Activated T-helper 2 cell treated with anti-CD3 and anti-CD28 coated beads, Interferon-gamma antibody, Interleukin-2, Interleukin-4, amounts not matched to agents 10 μg/mL and 5 μg/mL and 100 μg/mL, durations not matched to agents 14 hours and 24 hours and 36 hours (primary cell): ENCODE measurements around the gene MAPKAPK3. TPM values are rescaled to one million over a fixed set of nuclear protein-coding genes. Genes with fewer than 3 reads are reported as not detected.
A peak's percentile ranks its signal among the peaks of the same experiment; 100 is the strongest.

Experiments used
- DNase-seq: peaks from one replicate; pipeline ENCODE4 v3.0.0; 2021; ENCODE audit warnings: low spot score
- H3K27ac Mint-ChIP-seq: one replicate; pipeline ENCODE4 v1.8.0; 2021; ENCODE audit warnings: mixed read lengths
- H3K27me3 Mint-ChIP-seq: one replicate; pipeline ENCODE4 v1.8.0; 2021; ENCODE audit warnings: low read depth, mixed read lengths
- H3K36me3 Mint-ChIP-seq: one replicate; pipeline ENCODE4 v1.8.0; 2021; ENCODE audit warnings: low read depth, mixed read lengths
- H3K4me1 Mint-ChIP-seq: one replicate; pipeline ENCODE4 v1.8.0; 2021; ENCODE audit warnings: low read depth, mixed read lengths
- H3K4me3 Mint-ChIP-seq: one replicate; pipeline ENCODE4 v1.8.0; 2021; ENCODE audit warnings: low read depth, mild to moderate bottlenecking, moderate library complexity, mixed read lengths
- H3K9me3 Mint-ChIP-seq: one replicate; pipeline ENCODE4 v1.8.0; 2021; ENCODE audit warnings: mixed read lengths
- intact Hi-C: fragments of 100-400 bp; cut with micrococcal nuclease; formaldehyde crosslinking; loops from one replicate; pipeline ENCODE4 v1.15.1; 2023
- total RNA-seq: library from RNA; stranded (reverse); gene quantifications from 2 replicates; pipeline ENCODE4 v1.2.3, GENCODE V29; 2022

The MAPKAPK3 gene
- total RNA-seq, 1 donor from 2014 or later = 190 TPM

- DNase-seq = no peak
- H3K27ac Mint-ChIP-seq = peak overlapping the region; percentile 98
- H3K4me1 Mint-ChIP-seq = peaks cover 85% of the 10 kb centered on the region
- H3K27me3 Mint-ChIP-seq = no peaks in the 10 kb centered on the region
- peaks cover 42% of the 10 kb centered on the region for H3K36me3 Mint-ChIP-seq
- H3K4me3 Mint-ChIP-seq = peak overlapping the region; percentile 66
- intact Hi-C loops = no loop called here
- H3K9me3 Mint-ChIP-seq = no peaks in the 10 kb centered on the region
Measured at GRCh38 chr3:50591196-50591741, 25.7 kb upstream of the MAPKAPK3 start.

DNA sequence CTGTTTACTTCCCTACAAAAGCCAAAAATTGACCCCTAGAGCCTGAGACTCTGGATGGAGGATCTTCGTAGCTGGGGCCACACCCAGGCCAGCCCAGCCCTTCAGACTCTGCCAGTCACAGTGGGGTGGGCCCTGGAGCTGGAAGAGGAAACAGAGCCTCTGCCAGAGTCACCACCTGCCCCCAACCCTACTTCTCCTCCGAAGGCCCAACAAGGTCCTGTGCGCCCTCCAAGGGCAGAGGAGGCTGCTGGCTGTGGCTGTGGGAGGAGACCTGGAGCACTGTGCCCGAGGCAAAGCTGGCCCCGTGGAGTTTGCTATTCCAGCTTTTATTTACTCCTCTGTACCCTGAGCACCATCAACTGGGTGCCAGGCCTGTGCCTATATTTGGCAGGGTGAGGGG, 24.4 kb upstream of the MAPKAPK3 start:
- peaks cover 74% of the 10 kb centered on the region for H3K4me1 Mint-ChIP-seq
- H3K36me3 Mint-ChIP-seq = peaks cover 37% of the 10 kb centered on the region
- intact Hi-C loops = no loop called here
- no peaks in the 10 kb centered on the region for H3K9me3 Mint-ChIP-seq
- no peaks in the 10 kb centered on the region for H3K27me3 Mint-ChIP-seq
- H3K27ac Mint-ChIP-seq = peak overlapping the region; percentile 98
- no peak for DNase-seq
- H3K4me3 Mint-ChIP-seq = peak overlapping the region; percentile 55

- peaks cover 40% of the 10 kb centered on the region for H3K36me3 Mint-ChIP-seq
- no peak for DNase-seq
- intact Hi-C loops = no loop called here
- no peak overlapping the region for H3K4me3 Mint-ChIP-seq
- H3K27me3 Mint-ChIP-seq = no peaks in the 10 kb centered on the region
- no peaks in the 10 kb centered on the region for H3K9me3 Mint-ChIP-seq
- peaks cover 72% of the 10 kb centered on the region for H3K4me1 Mint-ChIP-seq
- peak overlapping the region; percentile 98 for H3K27ac Mint-ChIP-seq
Measured at GRCh38 chr3:50594253-50594785, 22.6 kb upstream of the MAPKAPK3 start.

DNA sequence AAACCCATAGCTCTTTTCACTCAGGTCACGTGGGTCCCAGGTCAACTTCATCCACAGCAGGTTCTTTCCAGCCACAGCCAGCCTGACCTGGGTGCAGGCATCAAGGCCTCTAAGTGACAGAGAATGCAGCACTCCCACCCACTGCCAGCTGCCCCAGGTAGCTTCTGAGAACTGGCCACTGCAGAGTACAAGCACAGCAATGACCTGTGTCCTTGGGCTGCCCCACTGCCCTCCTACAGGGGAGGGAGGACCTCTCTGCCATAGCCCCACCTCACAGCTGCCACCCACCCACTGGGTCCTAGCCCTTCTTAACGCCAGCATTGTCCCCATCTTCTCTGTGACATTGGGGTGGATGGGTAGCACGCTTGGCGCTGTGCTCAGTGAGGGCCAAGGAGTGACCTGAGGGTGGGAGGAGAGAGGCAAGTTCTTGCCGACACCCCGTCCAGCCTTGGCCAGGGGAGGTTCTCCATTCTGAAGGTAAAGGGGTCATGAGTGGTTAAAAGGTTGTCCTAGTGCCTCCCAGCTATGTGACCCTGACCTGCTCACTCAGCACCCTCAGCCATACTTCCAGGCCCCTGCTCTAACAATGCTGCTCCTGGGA, 17.7 kb upstream of the MAPKAPK3 start:
- intact Hi-C loops = no loop called here
- no peaks in the 10 kb centered on the region for H3K27me3 Mint-ChIP-seq
- H3K4me1 Mint-ChIP-seq = peaks cover 81% of the 10 kb centered on the region
- H3K4me3 Mint-ChIP-seq = peak overlapping the region; percentile 34
- H3K9me3 Mint-ChIP-seq = no peaks in the 10 kb centered on the region
- peak overlapping the region; percentile 100 for H3K27ac Mint-ChIP-seq
- H3K36me3 Mint-ChIP-seq = peaks cover 61% of the 10 kb centered on the region
- no peak for DNase-seq

GRCh38 chr3:50599716-50600118, 17.2 kb upstream of the MAPKAPK3 start:
- H3K4me3 Mint-ChIP-seq = peak overlapping the region; percentile 74
- intact Hi-C loops = loop anchor here (2.0 to 5.0 kb wide), 3 partner anchors 13 to 362 kb away; partner anchors contain the start of gene GNAI2
- H3K36me3 Mint-ChIP-seq = peaks cover 61% of the 10 kb centered on the region

GRCh38 chr3:50600141-50600753, 16.7 kb upstream of the MAPKAPK3 start:
- peaks cover 81% of the 10 kb centered on the region for H3K4me1 Mint-ChIP-seq
- no peak for DNase-seq
- H3K9me3 Mint-ChIP-seq = no peaks in the 10 kb centered on the region
- peak overlapping the region; percentile 74 for H3K4me3 Mint-ChIP-seq
- peak overlapping the region; percentile 100 for H3K27ac Mint-ChIP-seq
- H3K27me3 Mint-ChIP-seq = no peaks in the 10 kb centered on the region
- peaks cover 63% of the 10 kb centered on the region for H3K36me3 Mint-ChIP-seq
- intact Hi-C loops = loop anchor here (2.0 to 5.0 kb wide), 3 partner anchors 13 to 363 kb away; partner anchors contain the start of gene GNAI2

More at GRCh38 chr3:50599716-50600118, 17.2 kb upstream of the MAPKAPK3 start:
- no peaks in the 10 kb centered on the region for H3K9me3 Mint-ChIP-seq
- no peak for DNase-seq
- peak overlapping the region; percentile 100 for H3K27ac Mint-ChIP-seq
- peaks cover 81% of the 10 kb centered on the region for H3K4me1 Mint-ChIP-seq
- no peaks in the 10 kb centered on the region for H3K27me3 Mint-ChIP-seq

DNA sequence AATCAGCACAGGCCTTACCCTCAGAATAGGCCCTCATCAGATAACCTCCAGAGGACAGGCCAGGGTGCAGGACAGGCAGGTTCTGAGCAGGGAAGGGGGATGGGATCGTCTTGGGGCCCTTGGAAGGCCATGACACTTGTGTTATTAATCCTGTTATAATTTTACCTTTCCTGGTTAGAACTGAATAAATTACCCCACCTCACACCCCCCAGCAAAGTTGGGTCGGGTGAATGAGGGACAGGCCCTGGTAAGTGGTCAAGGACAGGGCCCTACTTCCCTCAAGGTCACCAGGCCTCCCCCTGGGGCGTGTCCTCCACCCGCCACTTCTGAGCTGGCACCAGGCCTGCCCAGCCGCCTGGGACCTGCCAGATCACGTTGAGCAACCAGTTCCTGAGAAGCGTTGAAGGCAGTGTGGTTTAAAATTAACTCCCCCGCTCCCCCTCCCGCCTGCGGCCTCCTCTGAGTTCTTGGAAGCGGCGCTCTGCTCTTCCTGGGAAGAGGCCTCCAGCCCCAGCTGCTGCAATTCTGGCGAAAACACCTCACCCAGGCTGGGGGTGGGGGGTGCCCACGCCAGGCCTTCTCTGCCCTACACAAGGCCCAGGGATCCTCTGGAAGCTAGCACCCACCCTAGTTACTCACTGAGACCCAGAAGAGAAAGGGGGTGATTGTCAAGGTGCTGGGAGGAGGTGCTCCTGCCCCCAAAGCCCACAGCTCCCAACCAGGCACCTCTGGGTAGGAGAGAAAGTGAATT, 15.9 kb upstream of the MAPKAPK3 start:
- peak overlapping the region; percentile 100 for H3K27ac Mint-ChIP-seq
- H3K4me3 Mint-ChIP-seq = peak overlapping the region; percentile 74
- peak; percentile 80 for DNase-seq
- intact Hi-C loops = loop anchor here (1.0 to 5.0 kb wide), 6 partner anchors 11 to 364 kb away; partner anchors contain the start of gene GNAI2
- peaks cover 69% of the 10 kb centered on the region for H3K36me3 Mint-ChIP-seq
- no peaks in the 10 kb centered on the region for H3K27me3 Mint-ChIP-seq
- H3K9me3 Mint-ChIP-seq = no peaks in the 10 kb centered on the region
- H3K4me1 Mint-ChIP-seq = peaks cover 81% of the 10 kb centered on the region

GRCh38 chr3:50602595-50603191, 14.3 kb upstream of the MAPKAPK3 start:
- Mint-ChIP-seq H3K4me3 (peak overlapping the region; percentile 74), H3K27ac (peak overlapping the region; percentile 100), H3K36me3 (peaks cover 86% of the 10 kb centered on the region), H3K27me3 (no peaks in the 10 kb centered on the region), H3K4me1 (peaks cover 82% of the 10 kb centered on the region), H3K9me3 (no peaks in the 10 kb centered on the region)
- intact Hi-C loops = loop anchor here (5.0 kb wide), 2 partner anchors 265 to 365 kb away; partner anchors contain the start of gene GNAI2
- no peak for DNase-seq

DNA sequence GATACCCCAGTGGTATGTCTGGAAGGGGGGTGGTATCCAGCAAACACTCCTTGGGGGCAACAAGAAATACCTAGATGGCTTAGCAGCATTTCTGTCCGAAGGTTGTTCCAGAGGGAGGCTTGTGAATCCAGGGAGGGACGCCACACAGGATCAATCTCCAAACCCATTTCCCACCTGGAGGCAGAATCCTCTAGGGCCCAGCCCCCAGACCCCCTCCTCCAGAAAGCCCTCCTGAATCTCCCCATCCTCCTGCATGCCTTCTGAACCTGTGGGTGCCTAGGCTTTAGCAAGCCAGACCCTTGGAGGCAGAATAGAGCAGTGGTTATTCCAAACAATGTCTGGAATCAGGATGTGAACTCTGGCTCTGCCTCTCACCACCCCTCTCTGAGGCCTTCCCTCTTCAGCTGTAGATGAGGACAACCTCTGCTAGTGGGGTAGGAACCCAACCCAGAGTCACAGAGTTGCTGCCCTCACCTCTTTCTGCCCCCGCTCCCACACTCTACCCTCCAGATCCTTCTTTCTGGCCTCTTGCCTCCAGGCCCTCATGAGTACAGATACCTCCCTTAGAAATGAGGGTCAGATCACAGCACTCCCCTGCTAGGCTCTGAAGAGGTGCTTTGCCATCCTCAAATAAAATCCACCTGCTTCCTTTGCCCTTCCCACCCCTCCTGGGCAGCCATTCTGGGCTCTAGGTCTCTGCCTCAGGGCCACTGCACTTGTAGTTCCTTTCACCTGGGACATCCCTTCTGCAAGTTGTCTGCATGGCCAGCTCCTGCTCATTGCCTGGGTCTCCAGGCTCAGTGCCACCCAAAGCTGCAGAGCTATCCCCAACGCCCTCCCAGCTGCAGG, 13.5 kb upstream of the MAPKAPK3 start:
- Mint-ChIP-seq H3K27ac (peak overlapping the region; percentile 100), H3K36me3 (peaks cover 86% of the 10 kb centered on the region), H3K4me3 (peak overlapping the region; percentile 95), H3K27me3 (no peaks in the 10 kb centered on the region), H3K9me3 (no peaks in the 10 kb centered on the region), H3K4me1 (peaks cover 75% of the 10 kb centered on the region)
- intact Hi-C loops = loop anchor here (5.0 kb wide), 2 partner anchors 266 to 366 kb away; partner anchors contain the start of gene GNAI2
- DNase-seq = no peak

DNA sequence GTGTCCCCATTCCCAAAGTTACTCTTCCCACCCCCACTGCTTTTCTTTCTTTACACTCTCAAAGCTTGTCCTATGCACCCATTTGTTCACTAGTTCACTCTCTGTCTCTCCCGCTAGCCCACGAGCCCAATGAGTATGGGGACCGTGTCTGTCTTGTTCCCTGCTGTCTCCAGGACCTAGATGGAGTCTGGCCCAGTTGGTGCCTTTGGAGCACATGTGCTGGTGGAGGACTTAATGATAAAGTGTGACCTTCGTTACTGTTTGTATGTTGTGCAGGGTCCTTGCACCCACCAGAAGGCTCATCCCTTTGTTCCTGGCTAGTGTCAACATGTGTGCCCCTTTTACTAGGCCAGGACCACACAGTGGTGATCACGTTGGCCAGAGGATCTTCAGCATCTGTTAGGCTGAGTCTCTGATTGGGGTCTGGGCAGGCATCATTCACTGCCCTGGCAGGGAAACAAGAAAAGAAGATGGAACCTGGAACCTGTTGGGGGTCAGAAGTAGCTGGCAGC, 12.8 kb upstream of the MAPKAPK3 start:
- DNase-seq = no peak
- Mint-ChIP-seq H3K4me1 (peaks cover 69% of the 10 kb centered on the region), H3K27ac (peak overlapping the region; percentile 100), H3K27me3 (no peaks in the 10 kb centered on the region), H3K4me3 (peak overlapping the region; percentile 95), H3K36me3 (peaks cover 88% of the 10 kb centered on the region), H3K9me3 (no peaks in the 10 kb centered on the region)
- intact Hi-C loops = loop anchor here (5.0 kb wide), 2 partner anchors 267 to 367 kb away; partner anchors contain the start of gene GNAI2
